HG02678 (cell line): Measurements from ENCODE around the gene GRXCR2.
"Not testable (repeated sequence)": the region's sequence is repeated elsewhere in the genome, so short reads cannot be mapped to it uniquely, and the experiment has no call there.

ENCODE experiments used
- ATAC-seq: cut with Tn5 transposase; IDR thresholded peaks from one replicate; pipeline ENCODE4 v1.9.1; 2021; ENCODE audit warnings: mild to moderate bottlenecking, moderate library complexity; ENCODE audit not compliant: unreplicated experiment

Gene GRXCR2

DNA sequence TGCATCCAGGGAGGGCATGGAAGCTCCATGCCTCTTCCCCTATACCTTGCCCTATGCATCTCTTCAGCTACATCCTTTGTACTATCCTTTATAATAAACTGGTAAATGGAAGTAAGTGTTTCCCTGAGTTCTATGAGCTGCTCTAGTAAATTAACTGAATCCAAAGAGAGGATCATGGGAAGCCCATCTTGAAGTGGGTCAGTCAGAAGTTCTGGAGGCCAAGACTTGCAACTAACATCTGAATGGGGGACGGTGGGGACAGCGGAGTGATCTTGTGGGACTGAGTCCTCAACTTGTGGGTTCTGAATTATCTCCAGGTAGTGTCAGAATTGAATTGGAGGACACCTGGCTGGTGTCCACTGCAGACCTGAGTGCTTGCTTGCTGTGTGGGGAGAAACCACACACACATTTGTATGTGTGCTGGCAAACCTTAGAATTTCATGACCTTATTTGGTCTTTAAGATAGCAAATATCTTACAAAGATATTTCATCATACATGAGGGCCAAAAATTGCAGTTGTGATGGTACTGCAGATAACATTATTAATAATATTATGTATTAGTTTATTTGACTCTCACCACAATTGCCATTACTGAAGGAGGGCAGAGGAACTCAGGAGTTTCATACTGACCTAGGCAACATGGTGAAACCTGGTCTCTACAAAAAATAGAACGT, 32.2 kb downstream of the GRXCR2 start:
- no peak for ATAC-seq

- ATAC-seq: no peak
Observed at GRCh38 chr5:145838276-145838675, 34.5 kb downstream of the GRXCR2 start.

DNA sequence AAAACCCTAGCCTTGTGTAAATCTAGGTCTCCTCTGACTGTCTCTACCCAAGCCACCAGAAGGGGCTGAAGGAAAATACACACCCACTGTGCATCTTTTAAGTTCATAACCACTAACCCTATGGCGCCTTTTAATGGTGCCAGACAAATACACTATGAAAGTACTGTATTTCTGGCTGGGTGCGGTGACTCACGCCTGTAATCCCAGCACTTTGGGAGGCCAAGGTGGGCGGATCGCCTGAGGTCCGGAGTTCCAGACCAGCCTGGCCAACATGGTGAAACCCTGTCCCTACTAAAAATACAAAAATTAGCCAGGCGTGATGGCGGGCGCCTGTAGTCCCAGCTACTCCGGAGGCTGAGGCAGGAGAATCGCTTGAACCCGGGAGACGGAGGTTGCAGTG, 36.6 kb downstream of the GRXCR2 start:
- not testable (repeated sequence) for ATAC-seq

- ATAC-seq: no peak
Observed at GRCh38 chr5:145835848-145836239, 37.0 kb downstream of the GRXCR2 start.

DNA sequence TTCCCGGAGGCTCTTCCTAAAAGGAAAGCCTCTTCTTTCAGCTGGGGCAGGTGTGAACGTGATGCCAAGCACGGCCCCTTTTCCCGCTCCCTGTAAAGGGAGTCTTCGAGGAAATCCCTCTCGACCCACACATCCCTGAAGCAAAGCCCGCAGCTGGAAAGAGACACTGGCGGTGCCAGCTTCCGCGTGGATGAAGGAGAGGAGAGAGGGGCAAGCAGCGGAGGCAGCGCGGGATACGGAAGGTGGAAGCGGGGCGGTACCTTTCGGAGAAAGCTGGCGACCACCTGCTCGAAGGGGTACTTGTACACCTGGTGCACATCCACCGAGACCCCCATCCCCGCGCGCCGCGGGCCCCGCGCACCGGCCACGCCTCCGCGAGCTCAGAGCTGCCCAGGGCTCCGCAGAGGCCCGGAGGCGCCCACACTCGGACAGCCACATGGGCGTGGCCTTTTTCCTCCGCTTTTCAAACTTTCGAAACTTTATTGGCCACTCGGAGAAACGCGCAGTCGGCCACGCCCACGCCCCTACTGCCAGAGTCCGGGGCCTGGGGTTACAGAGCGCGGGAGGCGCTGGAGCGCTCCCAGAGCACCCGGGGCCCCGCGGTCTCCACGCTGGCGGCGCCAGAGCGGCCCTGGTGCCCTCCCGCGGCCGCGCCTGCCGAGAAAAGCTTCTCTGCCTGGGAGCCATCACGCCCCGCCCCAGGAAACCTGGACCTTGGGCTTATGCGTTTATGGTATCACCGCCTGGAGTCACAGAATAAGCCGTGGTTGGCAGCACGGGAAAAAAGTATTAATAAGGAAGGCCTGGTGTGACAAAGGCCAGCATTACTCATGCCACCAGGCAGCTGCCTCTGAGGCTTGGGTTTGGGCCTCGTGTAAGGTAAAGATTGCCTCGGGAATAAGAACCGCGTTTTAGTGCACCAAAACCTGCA, 37.6 kb downstream of the GRXCR2 start, which contains the start of gene PRELID2:
Gene PRELID2, minus strand, starts transcription at position 426 of the 931 bp plus-strand sequence. Its CDS starts 91 bp downstream, at position 335.
- peak; percentile 85 for ATAC-seq

- ATAC-seq: peak; percentile 3
Observed at GRCh38 chr5:145834554-145834916, 38.3 kb downstream of the GRXCR2 start.

DNA sequence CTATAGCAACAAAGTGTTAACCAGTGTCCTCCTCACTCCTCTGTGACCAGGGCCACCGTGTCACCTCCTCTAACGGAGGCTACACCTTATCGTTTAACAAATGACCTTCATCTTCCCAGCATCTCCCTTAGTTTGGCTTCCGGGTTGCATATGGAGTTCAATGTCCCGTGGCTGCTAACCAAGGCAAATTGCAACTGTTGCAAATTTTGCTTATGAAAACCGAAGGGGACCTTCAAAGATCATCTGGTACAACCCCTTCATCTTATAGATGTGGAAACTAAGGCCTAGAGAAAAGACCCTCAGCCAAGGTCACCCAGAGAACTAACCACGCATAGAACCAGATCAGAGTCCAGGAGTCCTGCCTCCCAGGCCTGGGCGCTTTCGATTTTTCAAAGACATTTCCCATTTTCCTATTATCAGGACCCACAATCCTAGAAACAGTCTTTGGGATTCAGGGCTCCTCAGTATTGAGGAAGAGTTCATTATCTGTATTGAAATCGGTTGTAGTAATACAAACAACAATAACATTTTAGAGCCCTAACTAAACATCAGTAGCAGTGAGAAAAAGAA, 39.1 kb downstream of the GRXCR2 start:
- ATAC-seq: no peak

DNA sequence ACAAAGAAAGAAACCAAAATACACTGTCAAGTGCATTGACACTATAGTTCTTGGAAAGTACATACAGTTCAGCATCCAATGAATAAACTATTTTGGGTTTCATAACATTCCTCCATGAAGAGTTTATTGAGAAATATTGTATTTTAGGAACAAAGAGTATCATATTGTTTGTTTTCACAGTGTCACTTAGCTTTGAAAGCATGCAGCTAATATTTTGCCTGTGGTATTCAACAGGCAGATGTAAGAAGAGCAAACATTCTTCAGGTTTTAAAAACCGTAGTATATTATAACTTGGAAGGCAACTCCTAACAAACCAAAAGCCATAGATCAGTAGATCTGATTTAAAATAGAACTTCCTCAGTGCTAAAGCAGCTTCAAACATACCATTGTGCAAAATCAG, 42.2 kb downstream of the GRXCR2 start:
- no peak for ATAC-seq

DNA sequence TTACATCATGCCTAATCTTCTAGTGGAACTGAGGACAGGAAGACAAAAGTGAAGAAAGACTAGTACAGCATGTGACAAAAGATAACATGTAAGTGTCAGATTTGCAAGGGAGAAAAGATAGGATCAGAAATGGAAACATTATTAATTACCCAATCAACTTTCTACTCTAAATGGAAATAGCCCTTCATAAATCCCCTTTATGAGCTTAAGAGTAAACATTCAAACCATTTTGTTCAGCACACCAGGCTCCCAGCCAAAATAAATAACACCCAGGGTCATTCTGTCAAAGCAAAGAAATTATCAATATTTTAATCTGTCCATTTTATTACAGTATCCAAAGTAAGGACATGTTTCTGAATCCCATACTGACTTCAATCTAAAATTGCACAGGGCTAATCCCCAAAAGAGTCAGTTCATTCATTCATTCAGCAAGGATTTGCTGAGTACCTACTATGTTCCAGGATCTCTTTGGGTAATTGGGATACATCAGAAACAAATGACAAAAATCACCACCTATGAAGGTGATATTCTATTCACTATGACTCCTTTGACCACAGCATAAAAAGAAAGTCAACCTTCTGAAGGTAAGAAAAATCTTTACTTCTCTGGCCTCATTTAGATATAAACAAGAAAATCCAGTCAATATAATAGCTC, 43.0 kb downstream of the GRXCR2 start:
- no peak for ATAC-seq

DNA sequence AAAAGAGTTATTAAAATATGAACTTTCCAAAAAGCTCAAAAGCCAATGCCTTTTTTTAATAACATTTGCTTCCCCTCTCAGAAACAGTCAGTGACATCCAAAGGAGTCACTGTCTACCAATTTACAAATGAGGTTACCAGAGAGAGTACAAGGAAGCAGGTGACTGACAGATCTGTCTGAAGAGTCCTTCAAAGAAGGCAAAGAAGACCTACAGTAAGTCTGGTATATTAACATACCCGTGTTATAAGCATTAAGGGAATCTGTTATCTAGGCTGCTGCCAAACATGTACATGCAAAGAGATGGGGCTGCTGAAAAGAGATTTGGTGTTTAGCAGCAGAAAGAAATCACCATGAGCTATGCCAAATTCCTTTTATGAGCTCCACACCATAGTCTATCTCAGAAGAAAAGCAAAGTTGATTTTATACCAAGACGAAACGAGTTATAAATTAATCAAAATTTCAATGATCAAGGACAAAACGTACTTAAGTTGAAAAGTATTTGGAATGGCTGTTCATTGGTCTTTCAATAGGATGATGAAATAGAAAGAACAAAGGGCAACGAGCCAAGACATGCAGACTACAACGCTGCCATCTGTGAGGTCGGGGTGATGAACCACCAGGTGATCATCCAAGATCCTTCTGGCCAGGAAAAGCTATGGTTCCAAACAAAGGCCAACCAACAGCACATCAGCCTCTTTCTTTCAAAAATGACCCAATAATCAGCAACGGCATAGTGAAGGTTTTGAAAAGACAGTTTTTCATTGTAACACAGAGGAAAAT, 45.7 kb downstream of the GRXCR2 start:
- no peak for ATAC-seq

DNA sequence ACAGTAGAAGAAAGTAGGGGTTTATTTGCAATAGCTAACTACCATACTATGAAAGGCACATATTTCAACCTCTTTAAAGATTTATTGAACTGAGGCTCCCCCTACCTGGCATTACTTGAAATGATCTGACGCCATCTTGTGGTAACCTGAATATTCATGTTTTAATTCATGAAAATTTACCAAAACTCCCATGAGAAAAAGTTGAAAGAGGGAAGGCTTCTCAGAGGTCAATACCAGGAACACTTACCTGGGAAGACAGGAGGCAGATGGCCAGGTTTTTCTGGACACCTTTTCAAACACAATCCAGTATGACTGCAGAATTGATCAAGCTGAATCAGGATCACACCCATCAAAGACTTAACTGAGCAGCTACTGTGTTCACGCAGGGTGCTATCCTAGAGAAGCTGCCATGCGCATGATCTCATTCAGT, 47.0 kb downstream of the GRXCR2 start:
- ATAC-seq: peak; percentile 69

- no peak for ATAC-seq
Observed at GRCh38 chr5:145824040-145824439, 48.8 kb downstream of the GRXCR2 start.

DNA sequence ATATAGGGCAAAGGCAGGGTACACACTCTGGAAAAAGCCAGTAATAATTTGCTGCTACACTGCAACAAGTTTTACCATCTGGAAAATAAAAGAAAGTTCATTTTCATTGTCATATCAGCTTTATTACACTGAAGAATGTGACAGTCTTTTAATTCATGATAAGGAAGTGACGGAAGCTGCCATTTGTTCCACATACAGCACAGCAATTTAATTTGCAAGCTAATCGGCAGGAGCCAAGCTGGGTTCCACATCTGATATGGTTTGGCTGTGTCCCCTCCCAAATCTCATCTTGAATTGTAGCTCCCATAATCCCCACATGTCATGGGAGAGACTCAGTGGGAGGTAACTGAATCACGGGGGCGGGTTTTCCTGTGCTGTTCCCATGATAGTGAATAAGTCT, 54.2 kb downstream of the GRXCR2 start:
- ATAC-seq: no peak

GRCh38 chr5:145812877-145813276, 59.9 kb downstream of the GRXCR2 start:
- no peak for ATAC-seq

- no peak for ATAC-seq
Observed at GRCh38 chr5:145811834-145812625, 60.8 kb downstream of the GRXCR2 start.
